Stimulated activated CD4-positive, alpha-beta T cell treated with anti-CD3 and anti-CD28 coated beads, Interleukin-4, amount 100 ng/mL, for 24 hours (primary cell): ENCODE data around the gene CACNA1D.

Source experiments
- DNase-seq: peaks from one replicate; pipeline ENCODE4 v3.0.0-alpha.2; 2020

Gene CACNA1D

GRCh38 chr3:53815651-53816050 is 321.2 kb downstream of the CACNA1D start:
- no peak for DNase-seq

- no peak for DNase-seq
Measured at GRCh38 chr3:53816425-53816824, 322.0 kb downstream of the CACNA1D start.

GRCh38 chr3:53817211-53817610 is 322.8 kb downstream of the CACNA1D start:
- no peak for DNase-seq

- no peak for DNase-seq
Measured at GRCh38 chr3:53817809-53818208, 323.4 kb downstream of the CACNA1D start.

- DNase-seq = no peak
Measured at GRCh38 chr3:53818221-53819162, 324.1 kb downstream of the CACNA1D start.

- no peak for DNase-seq
Measured at GRCh38 chr3:53819163-53819868, 324.9 kb downstream of the CACNA1D start.

GRCh38 chr3:53820084-53820483 is 325.7 kb downstream of the CACNA1D start:
- no peak for DNase-seq

- DNase-seq = no peak
Measured at GRCh38 chr3:53820756-53821580, 326.6 kb downstream of the CACNA1D start.

- no peak for DNase-seq
Measured at GRCh38 chr3:53821631-53822121, 327.3 kb downstream of the CACNA1D start.

GRCh38 chr3:53822331-53822741 is 327.9 kb downstream of the CACNA1D start:
- DNase-seq = no peak

- no peak for DNase-seq
Measured at GRCh38 chr3:53823026-53823955, 328.9 kb downstream of the CACNA1D start.

GRCh38 chr3:53823956-53824657 is 329.7 kb downstream of the CACNA1D start:
- no peak for DNase-seq

- DNase-seq = no peak
Measured at GRCh38 chr3:53824795-53825194, 330.4 kb downstream of the CACNA1D start.

GRCh38 chr3:53826048-53826447 is 331.6 kb downstream of the CACNA1D start:
- DNase-seq = no peak

GRCh38 chr3:53828581-53828980 is 334.2 kb downstream of the CACNA1D start:
- no peak for DNase-seq

- no peak for DNase-seq
Measured at GRCh38 chr3:53829605-53830004, 335.2 kb downstream of the CACNA1D start.

- no peak for DNase-seq
Measured at GRCh38 chr3:53830944-53831343, 336.5 kb downstream of the CACNA1D start.

GRCh38 chr3:53833053-53833645 is 338.7 kb downstream of the CACNA1D start:
- no peak for DNase-seq

- DNase-seq = no peak
Measured at GRCh38 chr3:53833700-53834099, 339.3 kb downstream of the CACNA1D start.

GRCh38 chr3:53834429-53835095 is 340.2 kb downstream of the CACNA1D start:
- no peak for DNase-seq
